Lower leg skin (tissue), 3 donors: ENCODE results near the gene CALML6.

Experiments used
- CTCF ChIP-seq, 3 donors: fragments of 450-650 bp; IDR thresholded peaks; one replicate each; pipeline ENCODE4 v1.5.1; 2016; ENCODE audit warnings: antibody characterized with exemption in 3 of 3, mild to moderate bottlenecking in 3 of 3, moderate library complexity in 2 of 3
- POLR2A ChIP-seq, 2 donors: fragments of 450-650 bp; IDR thresholded peaks; one replicate each; pipeline ENCODE4 v1.6.1; 2016 to 2017; ENCODE audit warnings: antibody characterized with exemption in 2 of 2, mild to moderate bottlenecking in 1 of 2, moderate library complexity in 1 of 2

- TF ChIP-seq CTCF (IDR thresholded peaks at IDR 0.05): no peak
- no peak for TF ChIP-seq POLR2A (IDR thresholded peaks at IDR 0.05)
These were observed 39.1 kb upstream of the CALML6 start for GRCh38 chr1:1875932-1876331.
